ENCODE data around the gene HGF.
A peak's percentile ranks its signal among the peaks of the same experiment; 100 is the strongest.

- TF ChIP-seq CTCF (IDR thresholded peaks at IDR 0.05; ENCODE audit: insufficient read depth, low read length) (no peak), REST (IDR thresholded peaks at IDR 0.05; ENCODE audit: insufficient replicate concordance, low read depth) (no peak), GABPA (IDR thresholded peaks at IDR 0.05; ENCODE audit: low read depth) (no peak), POLR2AphosphoS5 (IDR thresholded peaks at IDR 0.05; ENCODE audit: low read depth) (no peak), SPI1 (IDR thresholded peaks at IDR 0.05; ENCODE audit: borderline replicate concordance, low read depth) (peak; percentile 88)
These were observed at the start of gene HGF for GRCh38 chr7:81769891-81770727.

Data from HL-60 (cell line).